NCI-H2107 treated with DMSO at 0.1 percent for 48 hours (cell line): ENCODE data around the gene SPINK4.

Experiments
- DNase-seq: peaks from one replicate; lab custom pipeline; 2025; ENCODE audit not compliant: unreplicated experiment; lab: John Stamatoyannopoulos, UW

SPINK4 gene, protein sequence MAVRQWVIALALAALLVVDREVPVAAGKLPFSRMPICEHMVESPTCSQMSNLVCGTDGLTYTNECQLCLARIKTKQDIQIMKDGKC

DNA sequence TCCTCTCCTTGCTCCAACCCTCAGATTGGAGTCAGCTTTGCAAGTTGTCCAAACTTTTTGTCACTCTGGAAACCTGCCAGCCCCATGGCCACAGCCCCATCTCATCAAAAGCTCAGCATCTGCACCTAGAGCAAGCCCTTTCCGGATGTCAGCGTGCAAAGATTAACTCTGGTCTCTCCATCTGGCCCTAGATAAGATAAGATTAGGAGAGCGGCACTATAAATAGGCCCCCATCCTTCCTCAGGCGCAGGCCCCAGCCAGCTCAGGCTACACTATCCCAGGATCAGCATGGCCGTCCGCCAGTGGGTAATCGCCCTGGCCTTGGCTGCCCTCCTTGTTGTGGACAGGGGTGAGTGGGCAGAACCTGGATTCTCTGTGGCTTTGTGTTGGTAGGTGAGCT is at the start of gene SPINK4:
SPINK4 (plus strand) TSS at position 247 of the 400 bp plus-strand sequence; CDS start at position 289, 42 bp downstream.
- no peak for DNase-seq

- no peak for DNase-seq
Measured at GRCh38 chr9:33192493-33193255, 47.3 kb upstream of the SPINK4 start.

DNA sequence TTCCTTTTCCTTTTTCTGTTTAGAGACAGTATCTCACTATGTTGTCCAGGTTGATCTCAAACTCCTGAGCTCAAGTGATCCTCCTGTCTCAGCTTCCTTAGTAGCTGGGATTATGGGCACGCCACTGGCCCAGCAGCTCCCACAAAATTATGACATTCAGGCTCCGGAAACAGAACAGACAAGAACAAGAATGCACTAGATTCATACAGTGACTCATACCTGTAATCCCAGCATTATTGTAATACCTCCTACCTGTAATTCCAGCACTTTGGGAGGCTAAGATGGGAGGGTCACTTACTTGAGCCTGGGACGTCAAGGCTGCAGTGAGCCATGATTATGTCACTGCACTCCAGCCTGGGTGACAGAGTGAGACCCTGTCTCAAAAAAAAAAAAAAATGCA is 46.1 kb upstream of the SPINK4 start:
- DNase-seq = no peak

- no peak for DNase-seq
Measured at GRCh38 chr9:33196736-33197135, 43.2 kb upstream of the SPINK4 start.

DNA sequence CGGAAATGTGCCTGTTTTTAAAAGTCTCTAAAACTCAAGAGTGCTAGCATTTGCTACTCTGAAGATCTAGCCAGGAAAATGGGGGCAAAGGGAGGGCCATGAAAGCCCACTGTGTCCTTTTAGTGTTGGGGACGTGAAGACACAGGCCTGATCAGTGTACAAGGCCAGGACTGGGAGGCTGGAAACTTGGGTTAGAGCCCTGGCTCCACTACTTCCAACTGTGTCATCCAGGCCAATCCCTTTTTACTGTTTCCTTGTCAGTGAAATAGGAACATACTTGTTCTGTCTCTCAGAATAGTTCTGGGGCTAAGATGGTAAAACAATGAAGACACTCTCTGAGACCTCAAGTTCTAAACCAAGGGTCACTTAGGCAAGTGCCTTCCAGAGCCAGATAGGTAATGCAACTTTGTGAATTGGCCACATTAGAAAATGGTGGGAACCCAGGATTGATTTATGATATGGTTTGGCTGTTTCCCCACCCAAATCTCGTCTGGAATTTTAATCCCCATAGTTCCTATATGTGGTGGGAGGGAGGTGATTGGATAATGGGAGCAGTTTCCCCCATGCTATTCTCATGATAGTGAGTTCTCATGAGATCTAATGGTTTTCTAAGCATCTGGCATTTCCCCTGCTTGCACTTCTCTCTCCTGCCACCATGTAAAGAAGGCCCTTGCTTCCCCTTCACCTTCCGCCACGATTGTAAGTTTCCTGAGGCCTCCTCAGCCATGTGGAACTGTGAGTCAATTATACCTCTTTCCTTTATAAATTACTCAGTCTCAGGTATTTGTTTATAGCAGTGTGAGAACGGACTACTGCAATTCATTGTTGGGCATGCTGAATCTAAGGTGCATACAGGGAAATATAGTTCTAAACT is 42.5 kb upstream of the SPINK4 start:
- no peak for DNase-seq

GRCh38 chr9:33198165-33198564 is 41.8 kb upstream of the SPINK4 start:
- no peak for DNase-seq

DNA sequence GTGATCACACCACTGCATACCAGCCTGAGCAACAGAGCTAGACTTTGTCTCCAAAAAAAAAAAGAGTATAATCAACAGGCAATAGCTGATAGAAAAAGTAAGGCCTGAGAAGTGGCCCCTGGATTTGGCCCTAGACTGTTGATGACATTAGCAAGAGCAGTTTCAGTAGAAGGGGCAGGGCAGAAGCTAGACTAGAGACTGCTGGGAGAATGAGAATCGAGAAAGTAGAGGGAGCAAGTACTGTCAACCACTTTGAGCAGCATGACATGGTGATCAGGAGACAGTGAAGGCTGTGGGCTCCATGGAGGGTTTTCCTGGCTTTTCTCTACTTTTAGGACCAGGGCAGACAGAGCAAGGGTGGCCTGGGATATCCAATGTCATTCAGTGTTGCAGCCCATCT is 37.9 kb upstream of the SPINK4 start:
- DNase-seq = no peak

- no peak for DNase-seq
Measured at GRCh38 chr9:33202552-33203201, 37.3 kb upstream of the SPINK4 start.

GRCh38 chr9:33209394-33209793 is 30.6 kb upstream of the SPINK4 start:
- DNase-seq = no peak

DNA sequence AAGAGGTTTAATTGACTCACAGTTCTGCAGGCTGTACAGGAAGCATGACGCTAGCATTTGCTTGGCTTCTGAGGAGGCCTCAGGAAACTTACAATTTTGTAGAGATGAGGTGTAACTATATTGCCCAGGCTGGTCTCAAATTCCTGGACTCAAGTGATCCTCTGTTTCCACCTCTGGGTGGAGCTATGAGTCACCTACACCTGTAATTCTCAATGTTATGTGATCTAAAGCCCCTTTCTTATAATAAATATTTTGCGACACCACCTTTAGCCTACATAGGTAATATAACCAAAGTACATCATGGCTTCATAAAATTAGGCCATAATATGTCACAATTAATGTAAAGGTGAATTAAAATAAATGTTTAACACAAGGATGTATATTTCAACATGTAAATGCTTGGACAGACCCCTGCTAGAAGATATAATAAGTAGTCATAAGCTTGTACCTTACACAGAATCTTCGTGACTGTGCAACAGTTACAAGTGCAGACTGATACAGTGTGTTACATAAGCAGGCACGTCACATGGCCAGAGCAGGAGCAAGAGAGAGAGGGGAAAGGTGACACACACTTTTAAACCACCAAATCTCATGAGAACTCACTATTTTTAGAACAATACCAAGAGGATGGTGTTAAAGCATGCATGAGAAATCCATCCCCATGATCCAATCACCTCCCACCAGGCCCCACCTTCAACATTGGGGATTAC is 29.8 kb upstream of the SPINK4 start:
- DNase-seq = no peak

- DNase-seq = peak; percentile 33
Measured at GRCh38 chr9:33211695-33212393, 28.1 kb upstream of the SPINK4 start.

- DNase-seq = no peak
Measured at GRCh38 chr9:33220681-33221567, 19.0 kb upstream of the SPINK4 start.

GRCh38 chr9:33221568-33221884 is 18.4 kb upstream of the SPINK4 start:
- no peak for DNase-seq

DNA sequence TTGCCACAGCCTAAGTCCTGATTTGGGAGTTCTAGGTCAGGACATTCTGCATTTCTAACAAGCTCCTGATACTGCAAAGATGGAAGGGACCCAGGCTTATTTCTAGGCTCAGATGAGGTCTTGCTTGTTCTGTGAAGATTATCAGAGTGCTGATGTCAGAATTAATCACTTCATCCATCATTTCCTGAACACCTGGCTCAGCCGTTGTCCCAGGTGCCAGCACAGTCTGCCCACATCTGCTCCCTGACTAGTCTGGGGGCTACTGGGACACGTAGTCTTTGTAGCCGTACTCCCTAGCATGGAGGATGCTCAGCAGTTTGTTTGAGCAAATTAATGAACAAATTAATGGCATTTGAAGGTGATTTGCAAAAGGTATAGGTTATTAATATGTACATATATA is 17.9 kb upstream of the SPINK4 start:
- DNase-seq = no peak

- no peak for DNase-seq
Measured at GRCh38 chr9:33223696-33224095, 16.3 kb upstream of the SPINK4 start.

GRCh38 chr9:33225319-33226147 is 14.4 kb upstream of the SPINK4 start:
- DNase-seq = peak; percentile 33

DNA sequence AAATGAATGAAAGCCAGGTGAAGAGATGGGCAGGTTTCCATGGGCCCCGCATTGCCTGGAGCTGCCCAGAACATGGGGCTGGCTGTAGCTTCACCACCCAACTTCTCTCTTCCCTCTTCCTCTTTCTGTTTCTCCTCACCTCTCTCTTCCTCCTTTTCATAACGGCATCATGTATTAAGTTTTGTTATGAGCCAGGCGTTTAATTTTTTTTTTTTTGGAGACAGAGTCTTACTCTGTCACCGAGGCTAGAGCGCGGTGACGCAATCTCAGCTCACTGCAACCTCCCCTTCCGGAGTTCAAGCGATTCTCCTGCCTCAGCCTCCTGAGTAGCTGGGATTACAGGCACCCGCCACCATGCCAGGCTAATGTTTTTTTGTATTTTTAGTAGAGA is 13.0 kb upstream of the SPINK4 start:
- DNase-seq = no peak

DNA sequence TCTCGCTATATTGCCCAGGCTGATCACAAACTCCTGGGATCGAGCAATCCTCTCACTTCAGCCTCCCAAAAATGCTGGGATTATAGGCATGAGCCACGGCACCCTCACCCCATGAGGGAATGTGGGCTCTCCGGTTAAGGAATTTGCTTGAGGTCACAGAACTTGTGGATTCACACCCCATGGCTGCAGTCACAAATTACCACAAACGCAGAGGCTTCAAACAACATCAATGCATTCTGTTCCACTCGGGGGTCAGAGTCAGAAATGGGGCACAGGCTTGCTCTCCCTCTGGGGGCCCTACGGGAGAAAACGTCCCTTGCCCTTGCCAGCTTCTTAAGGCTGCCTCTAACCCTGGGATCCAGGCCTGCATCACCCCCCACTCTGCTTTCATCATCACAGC is 12.2 kb upstream of the SPINK4 start:
- DNase-seq = no peak

DNA sequence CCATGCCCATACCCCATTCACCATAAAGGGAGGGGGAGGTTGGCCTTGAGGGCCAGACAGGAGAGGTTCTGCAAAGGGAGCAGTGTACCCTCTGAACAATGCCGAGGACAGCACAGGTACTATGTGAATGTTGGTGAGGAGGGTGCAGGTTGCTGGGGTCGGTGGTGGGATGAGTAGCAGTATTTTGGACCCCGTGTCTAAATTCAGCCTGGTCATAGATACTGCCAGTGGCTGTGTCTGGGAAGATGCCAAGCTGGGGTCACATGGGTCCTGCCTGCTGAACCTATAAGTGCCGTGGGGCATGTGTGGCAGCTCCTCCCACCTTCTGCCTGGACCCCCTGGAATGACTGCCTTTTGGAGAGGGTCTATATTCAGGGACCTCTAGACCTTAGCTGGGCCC is 11.4 kb upstream of the SPINK4 start:
- DNase-seq = no peak
